CD4-positive, alpha-beta T cell treated with Interleukin-4 for 4 hours (primary cell): ENCODE results near the gene COPS3.

Experiments
- DNase-seq: peaks from one replicate; pipeline ENCODE4 v3.0.0-alpha.2; 2020

The COPS3 gene

GRCh38 chr17:17280613-17281549 lies at the start of gene COPS3:
Gene COPS3 (minus strand): TSS chr17:17281246. CDS start chr17:17281186, 60 bp downstream.
- DNase-seq = peak; percentile 98

DNA sequence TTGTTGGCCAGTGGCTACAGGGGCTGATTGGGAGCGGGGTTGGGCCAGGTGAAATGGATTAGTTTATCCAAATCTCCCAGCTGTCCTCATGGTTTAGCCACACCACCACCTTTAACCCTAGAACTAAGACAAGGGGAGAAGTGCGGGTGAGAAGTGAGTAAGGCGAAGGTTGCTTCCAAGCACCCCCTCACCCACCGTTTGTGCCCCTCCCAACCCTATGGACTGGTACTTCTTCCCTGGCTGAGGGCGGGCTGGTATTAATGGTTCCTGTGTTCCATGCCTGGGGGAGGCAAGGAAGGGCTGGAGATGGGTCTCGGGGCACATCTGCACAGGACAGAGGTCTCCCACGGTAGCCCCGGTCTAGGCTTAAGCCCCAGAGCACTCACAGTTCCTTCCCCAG lies 47.2 kb upstream of the COPS3 start:
- DNase-seq = no peak

- no peak for DNase-seq
Observed at GRCh38 chr17:17326275-17326875, 45.3 kb upstream of the COPS3 start.

- no peak for DNase-seq
Observed at GRCh38 chr17:17325816-17326215, 44.8 kb upstream of the COPS3 start.

DNA sequence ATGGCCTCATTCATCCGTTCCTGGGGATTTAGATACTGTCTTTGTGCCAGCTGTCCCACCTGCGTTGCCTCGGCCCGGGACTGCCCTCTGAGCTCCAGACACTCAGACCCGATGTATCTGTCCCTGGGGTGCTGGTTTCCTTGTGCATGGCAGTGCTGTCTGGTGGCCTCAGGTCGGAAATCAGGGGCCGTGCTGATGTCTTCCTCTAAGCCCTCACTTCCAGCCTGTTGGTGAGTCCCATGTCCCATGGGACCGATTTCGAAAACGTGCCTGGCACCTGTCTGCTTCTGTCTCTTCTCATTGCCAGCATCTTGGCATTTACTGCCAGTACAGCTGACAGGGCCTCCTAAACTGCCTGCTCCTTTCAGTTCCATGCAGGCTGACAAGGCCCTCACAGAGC lies 44.2 kb upstream of the COPS3 start:
- no peak for DNase-seq

DNA sequence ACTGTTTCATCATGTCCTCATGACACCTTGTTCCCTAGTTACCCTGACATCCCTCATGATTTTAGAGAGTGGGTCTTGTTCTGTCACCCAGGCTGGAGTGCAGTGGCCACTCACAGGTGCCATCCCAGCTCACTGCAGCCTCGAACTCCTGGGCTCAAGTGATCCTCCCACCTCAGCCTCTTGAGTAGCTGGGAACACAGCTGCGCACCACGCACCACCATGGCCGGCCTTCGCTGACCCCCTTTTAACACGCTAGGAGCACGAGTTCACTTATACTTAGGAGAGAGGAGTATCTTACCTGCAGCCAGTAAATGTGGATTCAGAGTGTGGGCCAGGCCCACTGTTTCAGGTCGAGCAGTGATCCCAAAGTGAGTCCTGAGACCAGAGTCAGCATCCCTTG lies 43.6 kb upstream of the COPS3 start:
- no peak for DNase-seq

DNA sequence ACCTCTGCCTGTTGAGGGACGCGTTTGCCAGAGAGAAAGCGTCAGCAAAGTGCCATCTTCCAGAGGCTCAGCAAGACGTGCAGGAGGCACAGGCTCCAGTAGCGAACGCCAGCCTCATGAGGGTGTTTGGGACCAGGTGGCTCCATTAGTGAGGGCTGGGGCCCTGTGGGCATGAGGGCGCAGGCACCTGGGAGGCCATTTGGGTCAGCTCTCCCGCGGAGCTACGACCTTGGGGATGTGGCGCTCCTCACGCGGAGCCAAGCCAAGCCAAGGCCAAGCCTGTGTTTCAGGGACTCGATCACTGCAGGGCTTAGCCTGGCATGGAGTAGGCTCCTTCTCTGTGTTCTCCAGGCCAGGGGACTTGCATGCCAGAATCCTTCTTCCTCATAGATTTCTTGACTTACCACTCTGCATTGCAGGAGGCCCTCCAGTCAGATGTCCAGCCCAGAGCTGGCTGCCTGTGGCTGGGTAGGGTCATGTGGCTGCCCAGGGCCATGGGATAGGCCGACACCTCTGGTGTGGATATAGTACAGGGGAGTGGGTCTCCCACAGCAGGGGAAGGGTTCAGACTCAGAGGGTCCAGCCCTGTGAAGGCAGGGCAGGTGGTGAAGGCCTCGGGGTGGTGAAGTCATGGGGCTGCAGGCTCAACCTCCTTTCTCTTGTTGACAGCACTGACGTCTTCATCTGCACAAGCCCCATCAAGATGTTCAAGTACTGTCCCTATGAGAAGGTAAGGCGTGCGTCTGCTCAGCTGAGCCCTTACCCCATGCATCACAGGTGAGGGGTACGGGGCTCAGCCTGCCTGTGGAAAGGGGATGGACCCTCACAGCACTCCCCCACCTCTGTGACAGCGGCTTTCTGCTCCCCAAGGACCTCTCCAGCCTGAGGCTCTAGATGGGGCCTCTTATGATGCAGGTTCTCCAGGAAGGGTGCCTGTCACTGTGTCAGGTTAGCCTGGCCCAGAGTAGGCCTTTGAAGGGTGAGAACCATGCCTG lies 41.8 kb upstream of the COPS3 start:
- no peak for DNase-seq

GRCh38 chr17:17321356-17322025 lies 40.4 kb upstream of the COPS3 start:
- DNase-seq = no peak

DNA sequence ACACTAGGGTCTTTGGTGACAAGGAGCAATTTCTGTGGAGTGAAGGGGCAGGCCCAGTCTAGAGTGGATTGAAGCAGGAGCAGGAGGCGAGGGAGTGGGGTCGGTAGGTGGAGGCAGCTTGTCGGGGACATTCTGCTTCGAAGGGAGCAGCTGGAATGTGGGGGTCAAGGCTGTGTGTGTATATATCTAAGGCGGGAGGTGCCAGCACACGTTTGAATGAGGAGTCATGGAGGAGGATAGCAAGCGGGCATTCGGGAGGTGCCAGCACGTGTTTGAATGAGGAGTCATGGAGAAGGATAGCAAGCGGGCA lies 39.8 kb upstream of the COPS3 start:
- no peak for DNase-seq

DNA sequence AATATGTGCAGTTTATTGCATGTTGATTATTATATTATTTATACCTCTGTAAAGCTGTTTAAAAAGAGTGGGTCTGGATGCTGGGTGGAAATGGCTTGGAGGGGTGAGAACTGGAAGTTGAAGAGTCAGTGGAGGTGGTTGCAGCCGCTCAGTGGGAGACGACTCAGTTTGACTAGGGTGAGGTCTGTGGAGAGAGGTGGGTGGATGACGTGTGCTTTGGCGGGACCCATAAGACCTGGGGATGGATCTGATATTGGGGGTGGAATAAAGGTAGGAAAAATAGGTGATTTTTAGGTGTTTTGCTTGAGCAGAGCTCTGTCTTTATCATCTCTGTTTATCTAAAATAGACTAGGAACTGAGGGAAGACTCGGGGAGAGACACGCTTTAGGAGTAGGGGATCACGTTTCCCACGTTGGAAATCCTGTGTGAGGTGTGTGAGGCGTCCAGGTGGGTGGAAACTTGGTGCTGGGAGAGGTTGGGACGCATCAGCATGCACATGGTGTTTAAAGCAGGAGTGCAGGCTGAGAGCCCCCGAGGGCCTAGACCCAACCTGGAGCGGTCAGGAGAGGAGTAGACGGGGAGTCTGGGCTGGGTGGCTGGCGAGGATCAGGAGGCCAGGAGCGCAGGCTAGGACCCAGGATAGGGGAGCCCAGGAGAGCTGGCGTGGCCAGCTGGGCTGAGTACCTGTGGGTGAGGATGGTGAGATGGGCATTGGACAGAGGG lies 39.3 kb upstream of the COPS3 start:
- no peak for DNase-seq

DNA sequence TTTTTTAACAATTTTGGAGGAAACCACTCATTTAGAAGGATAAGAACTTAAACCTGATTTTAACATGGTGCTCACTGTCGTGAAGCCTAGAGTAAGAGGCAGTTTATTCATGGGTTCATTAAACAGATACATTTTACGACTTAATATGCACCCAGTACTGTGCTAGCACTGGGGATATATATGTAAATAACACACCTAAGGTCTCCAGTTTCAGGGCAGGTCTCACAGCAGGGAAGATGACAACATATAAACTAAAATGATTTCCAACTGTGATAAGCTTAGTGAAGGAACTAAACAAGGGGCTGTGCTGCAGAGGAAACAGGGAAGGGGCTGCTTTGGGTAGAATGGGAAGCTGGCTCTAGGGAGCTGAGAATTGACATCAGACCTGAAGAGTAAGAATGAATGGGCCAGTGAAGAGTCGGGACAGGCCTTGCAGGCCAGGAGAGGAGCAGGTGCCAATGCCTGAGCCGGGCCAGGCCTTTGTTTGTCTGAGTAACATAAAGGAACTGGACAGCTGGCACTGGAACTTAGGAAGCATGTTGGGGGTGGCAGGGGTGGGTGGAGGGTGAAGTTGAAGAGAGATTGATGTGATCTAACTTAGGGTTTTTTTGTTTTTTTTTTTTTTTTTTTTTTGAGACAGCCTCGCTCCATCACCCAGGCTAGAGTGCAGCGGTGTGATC lies 34.2 kb upstream of the COPS3 start:
- no peak for DNase-seq

- DNase-seq = no peak
Observed at GRCh38 chr17:17314501-17315071, 33.5 kb upstream of the COPS3 start.

GRCh38 chr17:17313350-17313991 lies 32.4 kb upstream of the COPS3 start:
- DNase-seq = peak; percentile 76

GRCh38 chr17:17309356-17309755 lies 28.3 kb upstream of the COPS3 start:
- DNase-seq = no peak

DNA sequence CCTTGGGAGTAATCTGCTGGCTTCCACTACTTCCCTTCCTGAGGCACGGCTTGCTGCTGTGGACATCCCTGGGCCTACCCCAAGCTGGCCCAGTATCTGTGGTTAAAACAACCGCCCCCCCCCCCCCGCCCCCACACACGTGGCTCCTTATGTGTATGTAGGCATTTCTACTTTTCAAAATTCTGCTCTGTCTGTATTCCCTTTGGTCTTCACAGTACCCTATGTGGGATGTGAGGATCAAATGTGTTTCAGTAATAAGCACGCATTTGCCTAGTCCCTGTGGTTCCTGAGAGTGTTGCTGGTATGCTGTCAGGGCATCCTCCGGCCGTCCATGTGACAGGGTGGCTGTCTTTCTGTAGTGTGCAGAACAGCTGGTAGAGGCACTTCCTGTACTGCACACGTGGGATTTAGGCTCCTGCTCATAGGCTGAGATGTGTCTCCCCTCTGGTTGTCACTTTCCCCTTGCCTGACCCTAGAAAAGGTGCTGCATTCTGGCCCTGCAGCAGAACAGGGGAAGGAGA lies 24.3 kb upstream of the COPS3 start:
- DNase-seq = peak; percentile 66

DNA sequence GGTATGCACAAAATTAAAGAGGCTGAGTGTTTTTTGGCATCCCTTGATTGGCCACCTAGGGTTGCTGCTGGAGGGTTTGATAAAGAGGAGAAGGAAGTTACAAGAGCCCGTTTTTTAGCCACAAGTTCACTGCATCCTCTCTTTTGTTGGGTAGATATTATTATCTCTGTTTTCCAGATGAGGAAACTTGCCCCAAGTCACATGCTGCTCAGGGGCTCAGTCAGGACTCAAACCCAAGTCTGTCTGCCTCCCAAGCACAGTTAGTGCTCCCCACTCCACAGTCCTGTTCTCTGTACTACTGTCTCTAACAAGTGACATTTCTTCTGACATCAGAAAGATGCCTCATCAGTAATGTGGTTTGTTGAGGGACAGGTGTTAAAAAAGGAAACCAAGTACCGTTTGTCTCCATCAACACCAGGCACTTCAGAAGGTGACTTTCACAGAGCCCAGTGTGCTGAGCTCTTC lies 23.5 kb upstream of the COPS3 start:
- DNase-seq = peak; percentile 58

- DNase-seq = no peak
Observed at GRCh38 chr17:17303847-17304490, 22.9 kb upstream of the COPS3 start.

GRCh38 chr17:17303010-17303846 lies 22.2 kb upstream of the COPS3 start, which contains the start of gene NT5M:
Gene NT5M (plus strand): TSS chr17:17303373. CDS start chr17:17303551, 178 bp downstream.
- peak; percentile 44 for DNase-seq
